GM12801 (cell line): Measurements from ENCODE around the gene GNAQ.

ENCODE experiments used
- CTCF ChIP-seq: IDR thresholded peaks from one replicate; pipeline ENCODE4 v1.5.1; 2011; ENCODE audit warnings: control low read depth; ENCODE audit not compliant: insufficient read length; ENCODE audit errors: extremely low read depth

The GNAQ gene

GRCh38 chr9:77892955-77893514 lies 138.6 kb downstream of the GNAQ start:
- no peak for TF ChIP-seq CTCF

GRCh38 chr9:77892171-77892570 lies 139.4 kb downstream of the GNAQ start:
- TF ChIP-seq CTCF = no peak

GRCh38 chr9:77891128-77891800 lies 140.3 kb downstream of the GNAQ start:
- TF ChIP-seq CTCF = no peak

- TF ChIP-seq CTCF = no peak
These were observed 143.9 kb downstream of the GNAQ start for GRCh38 chr9:77887662-77888061.

- no peak for TF ChIP-seq CTCF
These were observed 146.4 kb downstream of the GNAQ start for GRCh38 chr9:77885104-77885672.

GRCh38 chr9:77883846-77884771 lies 147.5 kb downstream of the GNAQ start:
- no peak for TF ChIP-seq CTCF

- TF ChIP-seq CTCF = no peak
These were observed 148.5 kb downstream of the GNAQ start for GRCh38 chr9:77883133-77883532.
